ENCODE measurements around the gene DYRK1A. TPM values are rescaled to one million over a fixed set of nuclear protein-coding genes. Genes with fewer than 3 reads are reported as not detected.
A peak's percentile ranks its signal among the peaks of the same experiment; 100 is the strongest.

DYRK1A gene
- total and polyA plus RNA-seq, 3 experiments from 2014 or later: 3.7 to 69.6 (median 66.1) TPM

- no peaks in the 10 kb centered on the region for H3K27me3 Mint-ChIP-seq
- CTCF ChIA-PET: interaction anchor here (1.0 to 1.8 kb wide), 3 partner anchors 8 to 24 kb away, joined by 3 to 5 read pairs (median 4); no protein-coding TSS in a partner anchor
- POLR2A ChIA-PET: interaction anchor here (0.6 to 0.9 kb wide), 2 partner anchors 33 to 38 kb away, joined by 3 read pairs; no protein-coding TSS in a partner anchor
- H3K4me1 Mint-ChIP-seq: peaks cover 84 to 97% (median 95%) of the 10 kb centered on the region in 3 donors
- H3K27ac ChIP-seq (ENCODE audit: low read depth, low read length): no peak overlapping the region
- peaks cover 83% of the 10 kb centered on the region for H3K4me1 ChIP-seq (ENCODE audit: insufficient read depth, low read length)
- no peak overlapping the region for H3K4me3 ChIP-seq (ENCODE audit: low read length)
- no peaks in the 10 kb centered on the region for H3K36me3 ChIP-seq (ENCODE audit: insufficient read depth, low read length)
- peaks cover 4 to 13% (median 6%) of the 10 kb centered on the region in 3 donors for H3K36me3 Mint-ChIP-seq
- peak overlapping the region in 6 of 7 donors; percentile 29 to 80 (median 46) for H3K4me3 Mint-ChIP-seq
- H3K27me3 ChIP-seq (ENCODE audit: insufficient read depth, low read length, poor library complexity, severe bottlenecking): no peaks in the 10 kb centered on the region
- H3K9me3 Mint-ChIP-seq: peaks cover 0 to 2% (median 2%) of the 10 kb centered on the region in 5 donors
- no peaks in the 10 kb centered on the region for H3K9me3 ChIP-seq (ENCODE audit: low read length)
- H3K27ac Mint-ChIP-seq: peak overlapping the region in 7 of 8 donors; percentile 3 to 72 (median 45)
- no peak for DNase-seq
Observed at GRCh38 chr21:37407719-37408420, 41.3 kb downstream of the DYRK1A start.

DNA sequence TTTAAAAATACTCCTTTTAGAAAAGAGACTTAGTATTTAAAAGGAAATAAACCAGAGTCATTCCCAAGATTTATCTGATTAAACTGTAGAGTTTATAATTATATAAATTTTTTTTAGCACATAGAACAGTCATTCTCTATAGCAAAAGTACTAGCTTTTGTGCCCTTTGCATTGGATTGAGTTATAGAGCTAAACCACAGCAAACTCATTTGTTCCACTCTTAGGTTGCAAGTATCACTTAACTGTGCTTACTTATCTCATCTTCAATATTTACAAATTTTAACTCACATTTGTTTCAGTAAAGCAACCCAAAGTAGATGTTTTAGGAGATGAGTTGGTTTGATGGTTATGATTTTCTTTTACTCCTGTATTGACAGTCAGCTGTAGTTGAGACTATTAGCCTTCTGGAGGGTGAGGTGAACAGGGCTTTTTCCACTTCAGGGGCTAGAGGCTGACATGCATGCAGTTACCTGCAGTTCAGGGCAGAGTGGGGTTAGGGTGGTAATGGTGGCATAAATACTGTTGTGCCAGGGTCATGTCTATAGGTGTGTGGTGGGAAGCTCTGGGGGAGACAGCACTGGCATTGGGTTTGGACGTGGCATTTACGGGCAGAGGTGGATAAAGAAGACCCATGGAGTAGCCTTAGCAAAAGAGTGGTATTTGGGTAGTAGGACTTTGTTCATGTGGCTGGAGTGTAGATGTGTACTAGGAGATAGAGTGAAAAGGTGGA is 42.1 kb downstream of the DYRK1A start:
- Mint-ChIP-seq H3K9me3 (no peaks in the 10 kb centered on the region), H3K27ac (peak overlapping the region in 7 of 8 donors; percentile 9 to 76 (median 47)), H3K27me3 (no peaks in the 10 kb centered on the region), H3K4me1 (peaks cover 83 to 97% (median 95%) of the 10 kb centered on the region in 3 donors), H3K36me3 (peaks cover 0 to 12% (median 2%) of the 10 kb centered on the region in 3 donors), H3K4me3 (peak overlapping the region in 5 of 7 donors; percentile 36 to 80 (median 53))
- POLR2A ChIA-PET: interaction anchor here (0.9 kb wide), 1 partner anchor 33 kb away, joined by 3 read pairs; no protein-coding TSS in a partner anchor
- CTCF ChIA-PET: interaction anchor here (1.0 to 1.8 kb wide), 2 partner anchors 23 to 43 kb away, joined by 3 to 5 read pairs; no protein-coding TSS in a partner anchor
- Histone ChIP-seq H3K4me1 (ENCODE audit: insufficient read depth, low read length) (peaks cover 88% of the 10 kb centered on the region), H3K36me3 (ENCODE audit: insufficient read depth, low read length) (no peaks in the 10 kb centered on the region), H3K4me3 (ENCODE audit: low read length) (no peak overlapping the region), H3K27me3 (ENCODE audit: insufficient read depth, low read length, poor library complexity, severe bottlenecking) (no peaks in the 10 kb centered on the region), H3K27ac (ENCODE audit: low read depth, low read length) (no peak overlapping the region), H3K9me3 (ENCODE audit: low read length) (no peaks in the 10 kb centered on the region)
- DNase-seq: no peak

GRCh38 chr21:37410639-37411038 is 44.1 kb downstream of the DYRK1A start:
- POLR2A ChIA-PET: no interaction called here
- H3K27me3 ChIP-seq (ENCODE audit: insufficient read depth, low read length, poor library complexity, severe bottlenecking): no peaks in the 10 kb centered on the region
- H3K9me3 ChIP-seq (ENCODE audit: low read length): no peaks in the 10 kb centered on the region
- CTCF ChIA-PET: interaction anchor here (0.6 kb wide), 1 partner anchor 22 kb away, joined by 3 read pairs; no protein-coding TSS in a partner anchor
- H3K27ac ChIP-seq (ENCODE audit: low read depth, low read length): no peak overlapping the region
- Mint-ChIP-seq H3K4me3 (peak overlapping the region in 2 of 7 donors; percentile 16 to 23), H3K36me3 (peaks cover 0 to 12% (median 2%) of the 10 kb centered on the region in 3 donors), H3K4me1 (peaks cover 84 to 97% (median 95%) of the 10 kb centered on the region in 3 donors), H3K9me3 (no peaks in the 10 kb centered on the region), H3K27ac (peak overlapping the region in 3 of 8 donors; percentile 43 to 70 (median 64)), H3K27me3 (no peaks in the 10 kb centered on the region)
- H3K4me1 ChIP-seq (ENCODE audit: insufficient read depth, low read length): peaks cover 88% of the 10 kb centered on the region
- H3K36me3 ChIP-seq (ENCODE audit: insufficient read depth, low read length): no peaks in the 10 kb centered on the region
- H3K4me3 ChIP-seq (ENCODE audit: low read length): no peak overlapping the region
- no peak for DNase-seq

GRCh38 chr21:37412603-37413360 is 46.2 kb downstream of the DYRK1A start:
- H3K36me3 Mint-ChIP-seq: peaks cover 0 to 12% (median 2%) of the 10 kb centered on the region in 3 donors
- POLR2A ChIA-PET: no interaction called here
- peaks cover 85% of the 10 kb centered on the region for H3K4me1 ChIP-seq (ENCODE audit: insufficient read depth, low read length)

DNA sequence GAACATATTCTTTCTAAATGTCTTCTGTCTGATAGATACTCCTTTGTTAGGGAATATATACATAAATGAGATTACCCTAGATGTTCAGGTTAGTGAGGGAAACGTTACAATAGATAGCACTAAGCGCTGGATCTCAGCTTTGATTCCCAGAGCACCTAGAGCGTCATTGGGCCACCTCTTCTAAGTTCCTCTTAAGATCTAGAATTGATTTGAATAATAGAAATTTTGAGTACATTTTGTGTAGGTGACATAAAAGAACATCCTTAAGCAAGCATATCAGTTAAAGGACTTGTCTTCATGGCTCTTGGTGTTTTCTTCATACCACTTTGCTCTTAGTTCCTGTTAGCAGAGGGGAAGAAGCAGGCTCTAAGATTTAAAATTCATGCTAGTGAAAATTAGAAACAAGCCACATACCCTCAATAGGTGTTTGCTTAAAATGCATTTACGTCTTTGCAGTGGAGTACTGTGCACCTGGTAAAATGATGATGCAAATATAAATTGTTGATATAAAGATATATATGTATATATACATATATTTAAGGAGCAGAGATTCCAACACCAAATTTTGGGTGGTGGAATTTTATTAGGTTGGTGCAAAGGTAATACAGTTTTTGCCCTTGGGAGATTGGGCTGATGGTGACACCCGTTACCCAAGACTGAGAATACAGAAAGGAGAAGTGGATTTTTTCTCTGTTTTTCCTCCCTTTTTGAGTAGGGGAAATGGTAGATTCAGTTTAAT is 47.1 kb downstream of the DYRK1A start:
- H3K27me3 ChIP-seq (ENCODE audit: insufficient read depth, low read length, poor library complexity, severe bottlenecking): no peaks in the 10 kb centered on the region
- Mint-ChIP-seq H3K9me3 (no peaks in the 10 kb centered on the region), H3K4me1 (peaks cover 82 to 96% (median 93%) of the 10 kb centered on the region in 3 donors)

More at GRCh38 chr21:37412603-37413360, 46.2 kb downstream of the DYRK1A start:
- Mint-ChIP-seq H3K9me3 (no peaks in the 10 kb centered on the region), H3K27ac (peak overlapping the region in 7 of 8 donors; percentile 2 to 69 (median 26)), H3K4me1 (peaks cover 82 to 96% (median 93%) of the 10 kb centered on the region in 3 donors), H3K4me3 (peak overlapping the region in 5 of 7 donors; percentile 1 to 42 (median 21)), H3K27me3 (no peaks in the 10 kb centered on the region)
- Histone ChIP-seq H3K27me3 (ENCODE audit: insufficient read depth, low read length, poor library complexity, severe bottlenecking) (no peaks in the 10 kb centered on the region), H3K27ac (ENCODE audit: low read depth, low read length) (no peak overlapping the region), H3K36me3 (ENCODE audit: insufficient read depth, low read length) (no peaks in the 10 kb centered on the region), H3K9me3 (ENCODE audit: low read length) (no peaks in the 10 kb centered on the region), H3K4me3 (ENCODE audit: low read length) (no peak overlapping the region)
- DNase-seq: no peak
- CTCF ChIA-PET: no interaction called here

GRCh38 chr21:37414292-37415253 is 48.0 kb downstream of the DYRK1A start:
- Histone ChIP-seq H3K27ac (ENCODE audit: low read depth, low read length) (no peak overlapping the region), H3K27me3 (ENCODE audit: insufficient read depth, low read length, poor library complexity, severe bottlenecking) (no peaks in the 10 kb centered on the region), H3K4me3 (ENCODE audit: low read length) (no peak overlapping the region), H3K36me3 (ENCODE audit: insufficient read depth, low read length) (no peaks in the 10 kb centered on the region), H3K9me3 (ENCODE audit: low read length) (no peaks in the 10 kb centered on the region), H3K4me1 (ENCODE audit: insufficient read depth, low read length) (peaks cover 77% of the 10 kb centered on the region)
- CTCF ChIA-PET: interaction anchor here (1.1 kb wide), 1 partner anchor 7 kb away, joined by 3 read pairs; no protein-coding TSS in a partner anchor
- Mint-ChIP-seq H3K4me1 (peaks cover 84 to 96% (median 94%) of the 10 kb centered on the region in 3 donors), H3K4me3 (peak overlapping the region in 5 of 7 donors; percentile 7 to 42 (median 24)), H3K27ac (peak overlapping the region in 6 of 8 donors; percentile 7 to 81 (median 54)), H3K27me3 (no peaks in the 10 kb centered on the region), H3K36me3 (peaks cover 0 to 8% (median 2%) of the 10 kb centered on the region in 3 donors), H3K9me3 (no peaks in the 10 kb centered on the region)
- DNase-seq: no peak
- POLR2A ChIA-PET: no interaction called here

More for the DNA sequence above, 47.1 kb downstream of the DYRK1A start:
- Mint-ChIP-seq H3K27me3 (no peaks in the 10 kb centered on the region), H3K36me3 (peaks cover 0 to 8% (median 2%) of the 10 kb centered on the region in 3 donors), H3K27ac (peak overlapping the region in 5 of 8 donors; percentile 24 to 82 (median 54)), H3K4me3 (peak overlapping the region in 1 of 7 donors; percentile 5)
- no peaks in the 10 kb centered on the region for H3K36me3 ChIP-seq (ENCODE audit: insufficient read depth, low read length)
- peaks cover 79% of the 10 kb centered on the region for H3K4me1 ChIP-seq (ENCODE audit: insufficient read depth, low read length)
- no peaks in the 10 kb centered on the region for H3K9me3 ChIP-seq (ENCODE audit: low read length)
- H3K27ac ChIP-seq (ENCODE audit: low read depth, low read length): no peak overlapping the region
- no peak overlapping the region for H3K4me3 ChIP-seq (ENCODE audit: low read length)
- POLR2A ChIA-PET: no interaction called here
- no peak for DNase-seq
- CTCF ChIA-PET: no interaction called here

Data from CD8-positive, alpha-beta memory T cell (primary cell).